Transverse colon (tissue), 4 donors: ENCODE data around the gene ATG101. TPM values are rescaled to one million over a fixed set of nuclear protein-coding genes. Genes with fewer than 3 reads are reported as not detected.
A peak's percentile ranks its signal among the peaks of the same experiment; 100 is the strongest.

Source experiments
- DNase-seq: peaks from one replicate; pipeline ENCODE4 v3.0.0-alpha.2; 2019
- H3K27ac ChIP-seq, 4 donors: fragments of 200-600 bp; sonication (generic); 2 replicates each; pipeline ENCODE4 v1.5.1; 2016 to 2018; ENCODE audit warnings: inconsistent platforms in 4 of 4
- H3K27me3 ChIP-seq: fragments of 200-600 bp; sonication (generic); 2 replicates; pipeline ENCODE4 v1.5.1; 2017; ENCODE audit warnings: inconsistent platforms
- H3K36me3 ChIP-seq, 4 donors: fragments of 200-600 bp; sonication (generic); 2 replicates each; pipeline ENCODE4 v1.5.1; 2017 to 2019; ENCODE audit warnings: inconsistent platforms in 4 of 4
- H3K4me1 ChIP-seq, 4 donors: fragments of 200-600 bp; sonication (generic); 2 replicates each; pipeline ENCODE4 v1.5.1; 2017 to 2020; ENCODE audit warnings: inconsistent platforms in 4 of 4
- H3K4me3 ChIP-seq, 4 donors: fragments of 200-600 bp; sonication (generic); 1 replicate in 1 of 4; 2 replicates in 3 of 4; pipeline versions ENCODE4 v1.5.1 to v1.6.1; 2017 to 2019; ENCODE audit warnings: inconsistent platforms in 4 of 4
- H3K9me3 ChIP-seq, 2 donors: fragments of 200-600 bp; sonication (generic); 2 replicates each; pipeline ENCODE4 v1.5.1; 2017 to 2019; ENCODE audit warnings: inconsistent platforms in 2 of 2
- EP300 ChIP-seq: sonication (generic); formaldehyde crosslinking; IDR thresholded peaks from one replicate; pipeline ENCODE4 v1.6.1; 2017; ENCODE audit warnings: antibody characterized with exemption, low read depth
- POLR2A ChIP-seq: fragments of 450-650 bp; IDR thresholded peaks from one replicate; pipeline ENCODE4 v1.6.1; 2016; ENCODE audit warnings: antibody characterized with exemption, mild to moderate bottlenecking, moderate library complexity
- POLR2AphosphoS5 ChIP-seq, 3 donors: sonication (generic); formaldehyde crosslinking; IDR thresholded peaks; one replicate each; pipeline ENCODE4 v1.6.1; 2016; ENCODE audit warnings: antibody characterized with exemption in 3 of 3
- whole genome bisulfite sequencing, 2 donors: methylation state at CpG; one replicate each; pipeline ENCODE4 v1.1.5; 2018; ENCODE audit warnings: low coverage in 1 of 2; 5-methylcytosine and 5-hydroxymethylcytosine counted together
- in situ Hi-C, 4 donors: fragments of 200-750 bp; cut with MboI; loops; one replicate each; pipeline versions ENCODE4 v1.15.0 to v1.15.1; 2017; ENCODE audit warnings: low sequenced_read_pairs in 3 of 4, low pct_ligation_motif_present in 1 of 4, low pct_unique_long_range_greater_than_20kb in 1 of 4
- intact Hi-C: fragments of 100-400 bp; cut with DNase I; formaldehyde crosslinking; loops from one replicate; pipeline ENCODE4 v1.15.1; 2023; ENCODE audit warnings: low total_unique reads
- total RNA-seq, 4 donors: library from RNA; depleted of rRNA; stranded (reverse); fragments of >200 nt; gene quantifications; one replicate each; pipeline ENCODE4 v1.1.0, GENCODE V29; 2016
- TF ChIP-seq, protein P1 (sequence below), 5 experiments: fragments of 200-600 bp in 3 of 5; fragments of 450-650 bp in 2 of 5; sonication (generic) in 3 of 5; IDR thresholded peaks; 1 replicate in 2 of 5; 2 replicates in 3 of 5; pipeline ENCODE4 v1.5.1; 2016 to 2017; ENCODE audit warnings: antibody characterized with exemption in 5 of 5, inconsistent platforms in 3 of 5, mild to moderate bottlenecking in 2 of 5, moderate library complexity in 1 of 5

ATG101 gene
- total RNA-seq, 4 donors from 2014 or later = 15.7 to 64.1 (median 51.6) TPM

DNA sequence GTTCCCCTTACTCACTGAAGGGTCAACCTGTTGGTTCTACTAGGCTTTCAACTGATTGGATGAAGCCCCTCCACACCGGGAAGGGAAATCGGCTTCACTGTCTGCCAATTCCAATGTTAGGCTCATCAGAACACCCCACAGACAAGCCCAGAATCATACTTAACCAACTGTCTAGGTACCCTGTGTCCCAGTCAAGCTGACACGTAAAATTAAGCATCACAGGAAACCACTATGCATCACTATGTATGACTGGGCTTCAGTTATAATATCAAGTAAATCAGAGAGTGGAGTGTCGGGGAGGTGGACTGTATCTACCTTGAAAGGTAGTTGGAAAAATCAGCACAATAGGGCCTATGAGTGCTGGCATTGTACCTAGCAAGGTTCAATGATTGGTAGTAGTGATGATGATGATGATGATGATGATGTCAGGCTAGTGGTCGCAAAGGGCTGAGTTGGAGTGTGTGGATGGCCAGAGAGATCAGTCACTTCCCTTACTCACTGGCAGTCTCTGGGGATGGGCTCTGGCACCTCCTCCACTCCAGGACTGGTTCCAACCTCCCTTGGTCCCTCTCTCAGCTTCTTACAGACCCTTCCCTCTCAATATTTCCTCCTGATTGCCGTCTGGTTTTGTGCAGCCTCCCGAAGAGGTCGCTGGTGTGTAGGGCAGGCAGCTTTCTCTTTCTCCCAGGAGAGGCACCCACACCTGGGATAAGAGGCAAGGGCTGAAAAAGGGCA lies 3.3 kb upstream of the ATG101 start:
- Histone ChIP-seq H3K4me3 (no peak overlapping the region), H3K9me3 (no peaks in the 10 kb centered on the region), H3K4me1 (peaks cover 16 to 34% (median 19%) of the 10 kb centered on the region in 4 donors), H3K27me3 (no peaks in the 10 kb centered on the region), H3K36me3 (no peaks in the 10 kb centered on the region), H3K27ac (no peak overlapping the region)
- whole genome bisulfite sequencing, 2 donors = 59 to 71% methylated on average over 3 to 8 of the region's 8 CpGs
- TF ChIP-seq POLR2A (no peak), POLR2AphosphoS5 (IDR thresholded peaks at IDR 0.05) (no peak), EP300 (no peak)
- TF ChIP-seq, protein P1, sequence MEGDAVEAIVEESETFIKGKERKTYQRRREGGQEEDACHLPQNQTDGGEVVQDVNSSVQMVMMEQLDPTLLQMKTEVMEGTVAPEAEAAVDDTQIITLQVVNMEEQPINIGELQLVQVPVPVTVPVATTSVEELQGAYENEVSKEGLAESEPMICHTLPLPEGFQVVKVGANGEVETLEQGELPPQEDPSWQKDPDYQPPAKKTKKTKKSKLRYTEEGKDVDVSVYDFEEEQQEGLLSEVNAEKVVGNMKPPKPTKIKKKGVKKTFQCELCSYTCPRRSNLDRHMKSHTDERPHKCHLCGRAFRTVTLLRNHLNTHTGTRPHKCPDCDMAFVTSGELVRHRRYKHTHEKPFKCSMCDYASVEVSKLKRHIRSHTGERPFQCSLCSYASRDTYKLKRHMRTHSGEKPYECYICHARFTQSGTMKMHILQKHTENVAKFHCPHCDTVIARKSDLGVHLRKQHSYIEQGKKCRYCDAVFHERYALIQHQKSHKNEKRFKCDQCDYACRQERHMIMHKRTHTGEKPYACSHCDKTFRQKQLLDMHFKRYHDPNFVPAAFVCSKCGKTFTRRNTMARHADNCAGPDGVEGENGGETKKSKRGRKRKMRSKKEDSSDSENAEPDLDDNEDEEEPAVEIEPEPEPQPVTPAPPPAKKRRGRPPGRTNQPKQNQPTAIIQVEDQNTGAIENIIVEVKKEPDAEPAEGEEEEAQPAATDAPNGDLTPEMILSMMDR (IDR thresholded peaks at IDR 0.05) = no peak
- no peak for DNase-seq
- in situ Hi-C loops (no loop called here), intact Hi-C loops (no loop called here)

DNA sequence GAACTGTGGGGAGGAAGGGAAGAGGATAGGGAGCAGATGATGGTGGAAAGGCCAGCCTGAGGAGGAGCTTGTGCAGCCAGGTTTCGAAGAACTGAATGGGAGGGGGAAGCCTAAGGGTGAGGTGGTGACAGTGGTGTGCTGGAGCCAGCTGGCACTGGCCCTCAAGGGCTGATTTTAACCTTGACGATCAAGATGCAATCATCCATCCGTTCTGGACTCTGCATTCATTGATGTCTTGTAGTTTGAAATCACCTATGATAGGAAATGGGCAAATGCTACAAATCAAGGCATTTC lies 2.8 kb upstream of the ATG101 start:
- Histone ChIP-seq H3K36me3 (no peaks in the 10 kb centered on the region), H3K27ac (no peak overlapping the region), H3K4me3 (no peak overlapping the region), H3K9me3 (no peaks in the 10 kb centered on the region), H3K27me3 (no peaks in the 10 kb centered on the region), H3K4me1 (peaks cover 20 to 34% (median 20%) of the 10 kb centered on the region in 4 donors)
- TF ChIP-seq, protein P1 (IDR thresholded peaks at IDR 0.05) = no peak
- TF ChIP-seq EP300 = no peak
- no peak for TF ChIP-seq POLR2AphosphoS5 (IDR thresholded peaks at IDR 0.05)
- TF ChIP-seq POLR2A = no peak
- intact Hi-C loops = no loop called here
- 70% methylated on average over 3 of the region's 3 CpGs; no CpG with 5 or more reads in 1 of the 2 donors for WGBS, 2 donors
- DNase-seq = no peak
- in situ Hi-C loops = no loop called here

DNA sequence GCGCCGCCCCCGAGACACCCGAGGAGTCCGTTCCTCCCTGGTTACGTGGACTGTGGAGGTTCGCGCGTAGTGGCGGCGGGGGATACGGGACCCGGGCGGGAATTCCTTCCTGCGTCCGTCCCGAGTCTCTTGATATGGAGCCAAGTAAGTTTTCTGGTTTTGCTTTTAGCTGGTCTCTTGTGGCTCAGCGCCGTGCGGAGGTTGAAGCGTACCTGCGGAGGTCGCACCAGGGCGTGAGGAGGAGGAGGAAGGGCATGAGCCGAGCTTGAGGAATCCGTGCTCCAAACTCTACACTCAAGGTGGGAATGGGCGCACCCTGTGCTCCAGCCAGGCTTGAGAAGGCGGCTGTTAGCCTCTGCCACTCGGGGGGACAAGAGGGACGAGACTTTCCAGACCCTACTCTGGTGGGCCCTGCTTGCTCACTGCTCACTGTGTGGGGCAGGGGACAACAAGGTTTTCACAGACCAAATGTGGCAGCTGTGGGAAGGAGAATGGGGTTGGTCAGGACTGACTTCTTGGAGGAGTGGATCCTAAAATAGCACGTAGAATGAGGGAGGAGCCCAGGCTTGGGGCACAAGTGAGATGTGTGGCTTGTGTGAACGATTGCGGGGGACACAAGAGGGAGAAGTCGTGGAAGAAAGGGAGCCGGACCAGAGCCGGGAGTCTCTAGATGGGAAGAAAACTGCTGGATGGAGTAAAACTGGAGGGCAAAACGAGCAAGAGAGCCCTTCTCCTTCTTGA lies 577 bp downstream of the ATG101 start:
- Histone ChIP-seq H3K27ac (peak overlapping the region; percentile 85 to 91 (median 88)), H3K36me3 (peaks cover 0 to 9% (median 2%) of the 10 kb centered on the region in 4 donors), H3K27me3 (no peaks in the 10 kb centered on the region), H3K4me3 (peak overlapping the region; percentile 83 to 94 (median 89)), H3K9me3 (no peaks in the 10 kb centered on the region), H3K4me1 (peaks cover 17 to 21% (median 20%) of the 10 kb centered on the region in 4 donors)
- intact Hi-C loops (no loop called here), in situ Hi-C loops (no loop called here)
- TF ChIP-seq EP300 (no peak), POLR2A (peak; percentile 24)
- WGBS, 2 donors = 4 to 20% methylated on average over 2 to 35 of the region's 37 CpGs
- no peak for DNase-seq

DNA sequence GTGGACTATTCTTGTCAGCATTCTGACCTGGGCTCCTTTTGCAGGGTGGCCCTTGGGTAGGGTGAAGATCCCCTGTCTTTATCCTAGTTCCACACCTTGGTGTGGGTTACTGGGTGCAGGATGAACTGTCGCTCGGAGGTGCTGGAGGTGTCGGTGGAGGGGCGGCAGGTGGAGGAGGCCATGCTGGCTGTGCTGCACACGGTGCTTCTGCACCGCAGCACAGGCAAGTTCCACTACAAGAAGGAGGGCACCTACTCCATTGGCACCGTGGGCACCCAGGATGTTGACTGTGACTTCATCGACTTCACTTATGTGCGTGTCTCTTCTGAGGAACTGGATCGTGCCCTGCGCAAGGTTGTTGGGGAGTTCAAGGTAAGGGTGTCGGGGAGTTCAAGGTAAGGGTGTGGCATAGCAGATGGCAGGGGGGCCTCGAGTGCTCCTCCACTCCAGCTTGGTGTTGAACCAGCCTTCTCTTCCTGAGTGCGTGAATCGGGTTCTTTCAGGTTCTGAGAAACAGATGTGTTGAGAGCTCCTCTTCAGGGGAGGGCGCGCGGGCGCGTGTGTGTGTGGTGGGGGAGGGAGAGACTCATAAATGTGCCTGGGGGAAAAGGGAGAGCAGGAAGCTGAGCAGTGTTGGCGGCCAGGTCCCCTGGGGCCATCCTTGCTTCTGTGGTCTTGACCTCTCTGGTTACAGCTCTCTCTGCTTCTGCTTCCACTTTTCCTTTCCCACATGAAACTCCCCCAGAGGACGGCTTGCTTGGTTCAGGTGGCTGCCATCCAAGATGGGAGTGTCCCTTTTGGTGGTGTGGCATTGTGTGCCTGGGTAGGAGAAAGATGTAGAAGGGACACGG lies 4.0 kb downstream of the ATG101 start:
- H3K36me3 ChIP-seq = peaks cover 0 to 17% (median 4%) of the 10 kb centered on the region in 4 donors
- 36 to 78% methylated on average over 1 to 23 of the region's 23 CpGs for WGBS, 2 donors
- no peak for DNase-seq
- TF ChIP-seq POLR2A = no peak
- TF ChIP-seq, protein P1 (IDR thresholded peaks at IDR 0.05) = no peak
- no peak for TF ChIP-seq POLR2AphosphoS5 (IDR thresholded peaks at IDR 0.05)
- no peak for TF ChIP-seq EP300
- H3K9me3 ChIP-seq = no peaks in the 10 kb centered on the region
- H3K4me3 ChIP-seq = no peak overlapping the region
- intact Hi-C loops = no loop called here
- no peak overlapping the region for H3K27ac ChIP-seq
- in situ Hi-C loops = no loop called here
- H3K4me1 ChIP-seq = peaks cover 17 to 21% (median 20%) of the 10 kb centered on the region in 4 donors
- no peaks in the 10 kb centered on the region for H3K27me3 ChIP-seq
